Immature natural killer cell (primary cell): ENCODE data around the gene GJD3. TPM values are rescaled to one million over a fixed set of nuclear protein-coding genes. Genes with fewer than 3 reads are reported as not detected.
A peak's percentile ranks its signal among the peaks of the same experiment; 100 is the strongest.

Source experiments
- DNase-seq, 3 donors: peaks; one replicate each; pipeline ENCODE4 v3.0.0; 2022; ENCODE audit warnings: mixed read lengths in 1 of 3
- H3K27ac Mint-ChIP-seq, 6 donors: one replicate each; pipeline ENCODE4 v1.8.0; 2020; ENCODE audit warnings: mixed read lengths in 6 of 6, mild to moderate bottlenecking in 5 of 6, inconsistent platforms in 4 of 6, moderate library complexity in 3 of 6
- H3K27me3 Mint-ChIP-seq, 3 donors: one replicate each; pipeline ENCODE4 v1.8.0; 2020 to 2021; ENCODE audit warnings: low read depth in 3 of 3, mild to moderate bottlenecking in 3 of 3, mixed read lengths in 3 of 3, moderate library complexity in 3 of 3, inconsistent platforms in 1 of 3
- H3K36me3 Mint-ChIP-seq, 3 donors: one replicate each; pipeline ENCODE4 v1.8.0; 2020; ENCODE audit warnings: mixed read lengths in 3 of 3, inconsistent platforms in 2 of 3, mild to moderate bottlenecking in 2 of 3
- H3K4me1 Mint-ChIP-seq, 2 donors: one replicate each; pipeline ENCODE4 v1.8.0; 2020; ENCODE audit warnings: inconsistent platforms in 2 of 2, mild to moderate bottlenecking in 2 of 2, mixed read lengths in 2 of 2, moderate library complexity in 1 of 2
- H3K4me3 Mint-ChIP-seq, 5 donors: one replicate each; pipeline ENCODE4 v1.8.0; 2020; ENCODE audit warnings: mild to moderate bottlenecking in 5 of 5, mixed read lengths in 5 of 5, inconsistent platforms in 3 of 5, moderate library complexity in 3 of 5
- H3K9me3 Mint-ChIP-seq, 6 donors: one replicate each; pipeline ENCODE4 v1.8.0; 2020; ENCODE audit warnings: mild to moderate bottlenecking in 6 of 6, mixed read lengths in 6 of 6, inconsistent platforms in 4 of 6, moderate library complexity in 3 of 6
- polyA plus RNA-seq, 3 donors: library from polyadenylated mRNA; unstranded; fragments of 300-500 nt; fragmentation: Illumina TruSeq; gene quantifications; one replicate each; pipeline ENCODE4 v1.2.3, GENCODE V29; 2021

GJD3 gene
- polyA plus RNA-seq, 3 donors from 2014 or later: 0.40 to 0.68 TPM; not detected in 1

DNA sequence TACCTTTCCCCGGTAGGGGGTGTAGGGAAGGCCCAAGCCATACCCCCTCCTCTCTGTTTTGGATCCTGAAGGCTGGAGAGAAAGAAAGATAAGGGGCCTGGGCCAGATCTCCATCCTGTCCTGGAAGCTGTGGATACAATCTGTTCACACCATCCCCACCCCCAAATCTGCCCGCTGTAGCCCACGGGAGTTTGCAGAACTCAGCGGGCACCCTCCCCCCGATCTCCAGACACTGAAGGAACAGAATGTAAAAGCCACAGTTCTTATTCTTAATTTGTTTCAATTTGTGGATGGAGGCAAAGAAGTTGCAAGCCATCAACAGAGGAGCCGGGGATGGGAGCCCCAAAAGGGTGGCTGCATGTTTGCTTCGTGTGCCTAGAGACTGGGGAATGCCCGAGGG is 27.2 kb downstream of the GJD3 start:
- Mint-ChIP-seq H3K9me3 (no peaks in the 10 kb centered on the region), H3K27ac (peak overlapping the region in 5 of 6 donors; percentile 40 to 97 (median 78)), H3K27me3 (peaks cover 4 to 10% (median 7%) of the 10 kb centered on the region in 3 donors), H3K4me1 (peaks cover 51 to 56% of the 10 kb centered on the region in 2 donors), H3K4me3 (no peak overlapping the region), H3K36me3 (peaks cover 3 to 4% (median 3%) of the 10 kb centered on the region in 3 donors)
- DNase-seq: no peak

DNA sequence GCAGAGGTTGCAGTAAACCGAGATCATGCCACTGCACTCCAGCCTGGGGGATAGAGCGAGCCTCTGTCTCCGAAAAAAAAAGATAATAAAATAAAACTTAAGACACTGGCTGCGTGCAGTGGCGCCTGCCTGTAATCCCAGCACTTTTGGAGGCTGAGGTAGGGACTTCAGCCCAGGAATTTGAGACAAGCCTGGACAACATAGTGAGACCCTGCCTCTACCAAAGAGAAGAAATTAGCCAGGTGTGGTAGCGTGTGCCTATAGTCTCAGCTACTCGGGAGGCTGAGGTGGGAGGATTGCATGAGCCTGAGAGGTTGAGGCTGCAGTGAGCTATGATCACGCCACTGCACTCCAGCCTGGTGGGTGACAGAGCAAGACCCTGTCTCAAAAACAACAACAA is 28.9 kb downstream of the GJD3 start:
- H3K9me3 Mint-ChIP-seq: no peaks in the 10 kb centered on the region
- peaks cover 0 to 2% (median 0%) of the 10 kb centered on the region in 3 donors for H3K27me3 Mint-ChIP-seq
- DNase-seq: no peak
- peaks cover 54 to 60% of the 10 kb centered on the region in 2 donors for H3K4me1 Mint-ChIP-seq
- peaks cover 3 to 8% (median 8%) of the 10 kb centered on the region in 3 donors for H3K36me3 Mint-ChIP-seq
- H3K4me3 Mint-ChIP-seq: no peak overlapping the region
- no peak overlapping the region for H3K27ac Mint-ChIP-seq

DNA sequence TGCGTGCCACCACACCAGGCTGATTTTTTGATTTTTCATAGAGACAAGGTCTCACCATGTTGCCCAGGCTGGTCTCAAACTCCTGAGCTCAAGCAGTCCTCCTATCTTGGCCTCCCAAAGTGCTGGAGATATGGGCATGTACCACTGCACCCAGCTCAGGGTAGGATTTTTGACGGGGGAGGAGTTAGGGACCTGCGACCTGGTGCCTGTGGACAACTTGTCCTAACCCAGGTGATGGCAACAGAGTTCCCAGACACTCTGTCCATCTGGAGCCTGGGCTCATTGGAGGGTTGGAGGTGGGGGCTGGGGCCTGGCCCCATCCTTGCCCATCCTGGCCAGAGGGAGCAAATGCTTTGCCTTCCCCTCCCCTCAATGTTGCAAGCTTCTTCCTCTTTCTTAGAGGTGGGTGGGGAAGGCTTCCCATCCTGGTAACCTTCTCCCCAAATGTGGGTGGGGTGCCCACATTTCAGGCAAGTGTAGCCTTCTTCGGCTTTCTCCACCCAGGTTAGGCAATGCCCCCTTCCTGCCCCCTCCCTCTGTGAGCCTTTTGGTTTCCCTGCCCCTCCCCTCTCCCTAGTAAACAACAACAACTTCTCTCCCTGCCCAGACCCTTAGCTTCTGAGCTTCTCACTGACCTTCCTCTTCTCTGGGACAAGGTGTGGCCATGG is 30.6 kb downstream of the GJD3 start:
- Mint-ChIP-seq H3K27ac (peak overlapping the region in 4 of 6 donors; percentile 26 to 55 (median 48)), H3K36me3 (peaks cover 3 to 11% (median 8%) of the 10 kb centered on the region in 3 donors), H3K4me1 (peaks cover 50 to 55% of the 10 kb centered on the region in 2 donors), H3K9me3 (no peaks in the 10 kb centered on the region), H3K27me3 (peaks cover 0 to 2% (median 0%) of the 10 kb centered on the region in 3 donors), H3K4me3 (peak overlapping the region in 1 of 5 donors; percentile 40)
- no peak for DNase-seq

DNA sequence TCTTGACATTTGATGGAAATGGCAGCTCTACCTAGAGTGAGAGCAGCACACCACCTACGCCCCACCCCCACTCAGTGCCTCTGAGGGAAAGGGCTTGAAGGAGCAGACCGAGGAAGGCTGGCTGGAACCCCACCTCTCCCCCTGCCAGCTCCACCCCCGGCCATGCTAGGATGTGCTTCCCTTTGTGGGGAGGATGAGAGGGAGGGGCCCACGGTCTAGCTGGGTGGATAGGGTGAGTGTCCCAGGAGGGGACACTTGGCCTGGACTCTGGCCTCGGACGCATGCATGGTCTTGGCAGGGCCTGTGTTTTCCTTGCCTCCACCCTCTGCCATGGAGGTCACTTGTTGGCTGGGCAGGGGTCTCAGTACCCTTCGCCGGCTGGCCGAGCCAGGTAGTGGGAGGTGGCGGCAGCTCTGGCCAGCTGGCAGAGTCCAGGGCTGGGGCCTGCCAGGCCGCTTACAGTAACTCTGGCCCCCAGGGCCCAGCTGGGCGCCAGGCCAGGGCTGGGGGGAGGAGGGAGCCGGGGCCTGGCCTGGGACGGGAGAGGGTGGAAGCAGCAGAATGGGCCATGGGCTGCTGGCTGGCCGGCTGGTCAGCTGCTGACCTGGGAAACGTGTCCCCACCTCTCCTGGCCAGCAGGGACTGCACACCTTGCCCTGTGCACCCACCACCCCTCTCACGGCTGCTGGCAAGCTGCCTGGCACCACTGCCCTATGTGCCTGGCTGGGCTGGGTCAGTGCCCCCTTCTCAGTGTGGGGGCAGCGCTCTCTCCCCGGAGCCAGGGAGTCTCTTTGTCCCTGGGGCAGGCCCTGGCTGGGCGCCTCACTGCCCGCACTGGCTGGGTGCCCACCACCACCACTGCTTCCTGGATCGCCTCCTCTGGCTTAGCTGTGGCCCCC is 32.5 kb downstream of the GJD3 start:
- Mint-ChIP-seq H3K9me3 (no peaks in the 10 kb centered on the region), H3K27me3 (peaks cover 0 to 2% (median 0%) of the 10 kb centered on the region in 3 donors), H3K27ac (peak overlapping the region in 2 of 6 donors; percentile 44 to 80), H3K36me3 (peaks cover 3 to 11% (median 11%) of the 10 kb centered on the region in 3 donors), H3K4me3 (no peak overlapping the region), H3K4me1 (peaks cover 53 to 62% of the 10 kb centered on the region in 2 donors)
- no peak for DNase-seq

DNA sequence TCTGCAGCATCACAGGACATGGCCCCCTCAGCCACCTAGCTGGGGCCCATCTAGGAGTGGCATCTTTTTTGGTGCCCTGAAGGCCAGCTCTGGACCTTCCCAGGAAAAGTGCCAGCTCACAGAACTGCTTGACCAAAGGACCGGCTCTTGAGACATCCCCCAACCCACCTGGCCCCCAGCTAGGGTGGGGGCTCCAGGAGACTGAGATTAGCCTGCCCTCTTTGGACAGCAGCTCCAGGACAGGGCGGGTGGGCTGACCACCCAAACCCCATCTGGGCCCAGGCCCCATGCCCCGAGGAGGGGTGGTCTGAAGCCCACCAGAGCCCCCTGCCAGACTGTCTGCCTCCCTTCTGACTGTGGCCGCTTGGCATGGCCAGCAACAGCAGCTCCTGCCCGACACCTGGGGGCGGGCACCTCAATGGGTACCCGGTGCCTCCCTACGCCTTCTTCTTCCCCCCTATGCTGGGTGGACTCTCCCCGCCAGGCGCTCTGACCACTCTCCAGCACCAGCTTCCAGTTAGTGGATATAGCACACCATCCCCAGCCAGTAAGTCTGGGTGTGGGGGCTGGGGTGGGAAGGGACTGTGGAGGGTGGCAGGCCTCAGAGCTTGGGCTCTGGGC is 33.6 kb downstream of the GJD3 start:
- Mint-ChIP-seq H3K27me3 (peaks cover 0 to 4% (median 2%) of the 10 kb centered on the region in 3 donors), H3K27ac (peak overlapping the region in 5 of 6 donors; percentile 26 to 80 (median 58)), H3K4me1 (peaks cover 61 to 72% of the 10 kb centered on the region in 2 donors), H3K36me3 (peaks cover 3 to 11% (median 11%) of the 10 kb centered on the region in 3 donors), H3K9me3 (no peaks in the 10 kb centered on the region), H3K4me3 (peak overlapping the region in 1 of 5 donors; percentile 40)
- DNase-seq: no peak

DNA sequence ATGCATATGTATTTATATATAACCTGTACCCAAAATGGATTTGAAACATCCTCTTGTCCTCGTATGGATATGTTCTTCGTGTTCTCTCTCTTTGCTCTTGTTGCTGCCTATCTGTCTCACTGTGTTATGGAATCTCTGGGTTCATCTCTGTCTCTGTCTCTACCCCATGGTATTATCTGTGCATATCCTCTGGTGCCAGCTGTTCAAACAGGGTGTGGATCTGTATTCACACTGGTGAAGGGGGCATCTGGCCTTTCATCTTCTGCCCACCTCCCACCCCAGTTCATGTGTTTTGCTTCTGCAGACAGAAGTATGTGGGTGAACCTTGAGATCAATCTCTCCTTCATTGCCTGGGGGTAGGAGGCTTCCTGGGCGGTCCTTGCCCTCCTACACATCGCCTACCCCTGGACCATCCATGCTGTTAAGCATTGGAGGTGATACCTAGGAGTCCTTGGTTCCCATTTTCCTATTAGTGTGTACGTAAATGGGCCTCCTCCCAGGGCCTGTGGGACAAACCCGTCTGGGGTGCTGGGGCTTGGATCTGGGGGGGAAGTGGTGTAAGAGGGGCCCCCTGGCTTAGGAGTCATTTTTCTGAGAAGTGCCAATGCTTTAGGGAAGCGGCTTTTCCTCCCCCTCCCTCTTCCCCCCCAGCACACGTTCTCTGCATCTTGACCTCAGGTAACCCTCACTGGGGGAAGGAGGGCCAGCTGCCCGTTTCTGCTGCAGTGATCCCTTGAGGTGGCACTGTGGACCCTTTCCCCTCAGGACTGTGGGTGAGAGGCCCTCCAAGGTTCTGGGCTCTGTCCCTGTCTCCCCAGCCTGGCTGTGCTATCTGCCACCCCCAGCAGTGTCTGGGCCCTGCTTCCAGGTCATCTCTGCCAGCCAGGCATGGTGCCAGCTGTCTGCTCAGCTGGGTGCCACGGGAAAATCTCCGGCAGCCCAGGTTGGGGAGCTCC is 34.4 kb downstream of the GJD3 start:
- Mint-ChIP-seq H3K27me3 (peaks cover 0 to 9% (median 0%) of the 10 kb centered on the region in 3 donors), H3K4me3 (peak overlapping the region; percentile 2 to 54 (median 15)), H3K27ac (peak overlapping the region; percentile 2 to 87 (median 68)), H3K4me1 (peaks cover 70 to 77% of the 10 kb centered on the region in 2 donors), H3K36me3 (peaks cover 3 to 11% (median 11%) of the 10 kb centered on the region in 3 donors), H3K9me3 (no peaks in the 10 kb centered on the region)
- DNase-seq: no peak

DNA sequence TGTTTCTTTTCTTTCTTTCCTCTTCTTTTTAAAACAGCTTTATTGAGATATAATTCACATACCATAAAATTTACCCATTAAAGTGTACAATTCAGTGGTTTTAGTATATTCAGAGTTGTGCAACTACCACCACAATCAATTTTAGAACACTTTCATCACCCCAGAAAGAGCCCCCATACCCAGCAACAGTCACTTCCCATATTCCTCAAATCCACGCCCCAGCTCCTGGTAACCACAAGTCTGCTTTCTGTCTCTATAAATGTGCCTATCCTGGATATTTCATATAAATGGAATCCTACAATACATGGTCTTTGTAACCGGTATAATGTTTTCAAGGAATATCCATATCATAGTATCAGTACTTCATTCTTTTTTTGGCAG is 36.2 kb downstream of the GJD3 start:
- peaks cover 6 to 13% (median 8%) of the 10 kb centered on the region in 3 donors for H3K27me3 Mint-ChIP-seq
- DNase-seq: no peak
- H3K27ac Mint-ChIP-seq: peak overlapping the region in 5 of 6 donors; percentile 62 to 86 (median 78)
- H3K4me3 Mint-ChIP-seq: peak overlapping the region in 1 of 5 donors; percentile 28
- peaks cover 3 to 11% (median 11%) of the 10 kb centered on the region in 3 donors for H3K36me3 Mint-ChIP-seq
- peaks cover 76 to 79% of the 10 kb centered on the region in 2 donors for H3K4me1 Mint-ChIP-seq
- H3K9me3 Mint-ChIP-seq: no peaks in the 10 kb centered on the region

DNA sequence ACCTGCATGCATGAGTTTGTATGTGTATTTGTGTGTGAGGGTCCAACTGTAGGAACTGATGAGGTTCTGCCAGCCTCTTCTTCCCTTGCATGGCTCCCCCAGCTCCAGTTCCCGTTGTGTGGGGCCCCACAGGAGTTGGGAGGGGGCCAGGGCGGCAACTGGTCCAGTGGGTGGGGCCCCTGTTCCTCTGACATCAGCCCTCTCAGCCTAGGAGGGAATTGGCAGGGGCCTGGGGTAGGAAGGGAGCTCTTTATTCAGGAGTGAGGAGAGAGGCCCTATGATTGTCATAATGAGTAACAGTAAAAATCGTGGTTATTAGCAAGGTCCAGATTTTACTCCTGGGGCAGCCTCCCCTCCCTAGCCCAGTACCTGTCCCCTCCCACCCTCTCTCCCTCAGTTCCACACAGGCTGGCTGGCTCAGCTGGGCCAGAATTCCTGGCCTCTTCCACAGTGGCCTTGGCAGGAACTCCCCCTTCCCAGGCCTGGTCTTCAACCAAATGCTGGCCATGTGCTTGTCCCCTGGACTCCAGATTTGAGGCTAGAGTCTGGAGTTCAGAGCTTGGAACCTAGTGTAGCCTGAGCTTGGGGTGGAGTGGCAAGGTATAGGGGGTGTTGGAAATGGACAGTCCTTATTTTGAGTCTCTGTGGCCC is 36.7 kb downstream of the GJD3 start:
- peaks cover 0 to 2% (median under 1%) of the 10 kb centered on the region in 6 donors for H3K9me3 Mint-ChIP-seq
- H3K4me1 Mint-ChIP-seq: peaks cover 81 to 84% of the 10 kb centered on the region in 2 donors
- peak overlapping the region in 3 of 5 donors; percentile 24 to 57 (median 39) for H3K4me3 Mint-ChIP-seq
- peak overlapping the region; percentile 74 to 100 (median 95) for H3K27ac Mint-ChIP-seq
- peaks cover 5 to 11% (median 11%) of the 10 kb centered on the region in 3 donors for H3K36me3 Mint-ChIP-seq
- H3K27me3 Mint-ChIP-seq: peaks cover 11 to 18% (median 12%) of the 10 kb centered on the region in 3 donors
- no peak for DNase-seq

DNA sequence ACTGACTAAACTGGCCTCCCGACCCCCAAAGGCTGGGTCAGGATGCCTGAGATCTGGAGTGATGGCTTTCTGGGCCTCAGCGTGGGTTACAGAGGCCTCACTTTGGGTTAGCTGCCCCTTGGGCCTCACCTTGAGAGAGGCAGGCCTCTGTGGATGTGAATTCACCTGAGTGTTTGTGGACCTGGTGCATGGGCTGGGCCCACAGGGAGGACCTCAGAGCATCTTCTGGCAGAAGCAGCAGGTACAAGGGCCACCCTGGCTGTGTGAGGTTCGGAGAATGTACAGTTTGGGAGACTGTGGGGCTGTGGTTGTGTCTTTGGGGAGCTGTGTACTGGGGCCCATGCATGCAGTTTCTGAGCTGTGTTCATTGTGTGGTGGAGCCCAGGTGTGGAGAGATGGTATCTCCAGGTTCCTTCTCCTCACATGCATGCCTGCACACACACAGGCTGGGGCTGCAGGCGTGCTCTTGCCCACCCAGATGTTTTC is 37.2 kb downstream of the GJD3 start:
- H3K27me3 Mint-ChIP-seq: peaks cover 17 to 24% (median 17%) of the 10 kb centered on the region in 3 donors
- peaks cover 4 to 8% (median 7%) of the 10 kb centered on the region in 3 donors for H3K36me3 Mint-ChIP-seq
- H3K27ac Mint-ChIP-seq: peak overlapping the region; percentile 74 to 100 (median 95)
- peaks cover 82 to 84% of the 10 kb centered on the region in 2 donors for H3K4me1 Mint-ChIP-seq
- H3K9me3 Mint-ChIP-seq: peaks cover 0 to 4% (median 2%) of the 10 kb centered on the region in 6 donors
- no peak for DNase-seq
- H3K4me3 Mint-ChIP-seq: peak overlapping the region in 4 of 5 donors; percentile 39 to 69 (median 54)

DNA sequence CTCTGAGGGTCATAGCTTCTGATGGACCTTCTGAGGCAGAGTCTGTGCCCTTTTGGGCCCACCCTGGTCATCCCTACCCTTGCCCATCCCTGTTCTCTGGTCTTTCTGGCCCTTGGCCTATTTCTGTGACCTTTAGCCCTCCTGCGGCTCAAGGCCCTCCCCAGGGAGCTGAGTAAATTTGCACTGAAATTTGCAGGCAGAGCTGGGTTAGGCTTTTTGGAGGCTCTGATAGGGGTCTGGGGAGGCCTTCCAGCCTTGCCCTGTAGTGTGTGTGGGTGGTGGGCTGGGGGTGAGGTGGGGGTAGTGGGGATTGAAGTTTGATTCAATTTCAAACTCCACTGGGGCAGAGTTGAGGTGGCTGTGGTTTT is 37.7 kb downstream of the GJD3 start:
- Mint-ChIP-seq H3K4me3 (peak overlapping the region; percentile 69 to 88 (median 78)), H3K27me3 (peaks cover 22 to 29% (median 22%) of the 10 kb centered on the region in 3 donors), H3K36me3 (peaks cover 4 to 8% (median 7%) of the 10 kb centered on the region in 3 donors), H3K4me1 (peaks cover 86 to 89% of the 10 kb centered on the region in 2 donors), H3K27ac (peak overlapping the region; percentile 92 to 100 (median 98)), H3K9me3 (peaks cover 0 to 4% (median 2%) of the 10 kb centered on the region in 6 donors)
- no peak for DNase-seq

DNA sequence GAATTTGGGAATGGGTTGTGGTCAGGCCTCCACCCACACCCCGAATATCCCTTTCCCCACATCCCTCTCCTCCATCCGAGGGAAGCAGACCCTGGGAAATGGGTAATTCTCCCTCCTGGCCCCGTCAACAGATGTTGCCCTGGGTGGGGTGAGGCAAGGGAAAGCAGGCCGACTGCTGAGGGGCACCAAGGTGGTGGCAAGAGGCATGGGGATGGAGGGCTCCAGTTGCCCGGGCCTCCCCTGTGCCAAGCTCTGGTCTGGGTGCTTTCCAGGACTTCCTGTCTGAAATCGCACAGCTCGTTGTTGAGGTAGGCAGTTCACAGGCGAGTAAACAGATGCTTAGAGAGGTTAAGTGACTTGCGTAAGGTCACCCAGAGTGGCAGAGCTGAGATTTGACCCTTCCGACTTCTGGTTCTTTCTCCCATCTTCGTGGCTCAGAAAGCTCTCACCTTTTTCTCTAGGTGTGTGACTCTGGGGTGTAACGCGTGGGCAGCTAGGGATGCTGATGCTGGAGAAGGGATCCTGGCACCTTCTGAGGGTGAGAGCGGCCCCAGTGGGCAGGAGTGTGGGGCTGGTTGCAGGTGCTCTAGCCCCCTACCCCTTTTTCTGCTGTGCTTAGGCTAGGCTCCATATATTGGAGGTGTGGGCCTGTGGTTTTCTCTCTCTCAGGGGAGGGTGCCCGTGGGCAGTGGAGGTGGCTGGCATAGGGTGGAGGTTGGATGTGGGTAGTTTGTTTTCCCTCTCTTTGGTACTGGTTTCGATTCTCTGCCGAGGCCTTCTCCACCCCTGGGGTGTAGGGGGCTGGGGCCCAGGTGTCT is 38.3 kb downstream of the GJD3 start:
- peak; percentile 68 to 72 (median 71) for DNase-seq
- peaks cover 89% of the 10 kb centered on the region in 2 donors for H3K4me1 Mint-ChIP-seq
- H3K27me3 Mint-ChIP-seq: peaks cover 23 to 30% (median 26%) of the 10 kb centered on the region in 3 donors
- peaks cover 4% of the 10 kb centered on the region in 3 donors for H3K36me3 Mint-ChIP-seq
- peak overlapping the region; percentile 92 to 100 (median 98) for H3K27ac Mint-ChIP-seq
- peaks cover 0 to 4% (median 2%) of the 10 kb centered on the region in 6 donors for H3K9me3 Mint-ChIP-seq
- H3K4me3 Mint-ChIP-seq: peak overlapping the region; percentile 69 to 88 (median 78)
